HL-60 (cell line): ENCODE results near the gene RBM5.

Source experiments
- DNase-seq, 2 experiments: peaks; one replicate each; pipeline ENCODE4 v3.0.0-alpha.2; 2010 to 2020; ENCODE audit warnings: low read depth in 1 of 2, low spot score in 1 of 2
- H3K27ac ChIP-seq: fragments of 250-450 bp; sonication (Bioruptor Pico); replicated peaks from 2 replicates; pipeline ENCODE4 v1.5.1; 2020; ENCODE audit warnings: mild to moderate bottlenecking, moderate library complexity
- H3K27me3 ChIP-seq: fragments of 250-450 bp; sonication (Bioruptor Pico); 2 replicates; pipeline ENCODE4 v1.5.1; 2021; ENCODE audit warnings: mild to moderate bottlenecking, moderate library complexity; ENCODE audit not compliant: insufficient read depth, poor library complexity, severe bottlenecking
- H3K4me3 ChIP-seq: replicated peaks from 2 replicates; pipeline ENCODE4 v1.5.1; 2011; ENCODE audit warnings: mild to moderate bottlenecking, control low read depth, low read length; ENCODE audit not compliant: insufficient read depth
- GABPA ChIP-seq: IDR thresholded peaks from 2 replicates; pipeline ENCODE4 v1.6.1; 2012; ENCODE audit warnings: low read depth
- POLR2AphosphoS5 ChIP-seq: IDR thresholded peaks from 2 replicates; pipeline ENCODE4 v1.6.1; 2012; ENCODE audit warnings: low read depth
- SPI1 ChIP-seq: IDR thresholded peaks from 2 replicates; pipeline ENCODE4 v1.6.1; 2012; ENCODE audit warnings: low read depth, mild to moderate bottlenecking, borderline replicate concordance
- long read RNA-seq: library from polyadenylated mRNA; unstranded; transcript quantifications from one replicate; pipeline ENCODE4 v2.0.0, GENCODE V29; 2020
- TF ChIP-seq, protein P1 (sequence below): IDR thresholded peaks from one replicate; pipeline ENCODE4 v1.5.1; 2011; ENCODE audit warnings: low read length, control low read depth, inconsistent platforms; ENCODE audit not compliant: insufficient read depth
- TF ChIP-seq, protein P2 (sequence below): IDR thresholded peaks from 2 replicates; pipeline ENCODE4 v1.6.1; 2012; ENCODE audit warnings: low read depth; ENCODE audit not compliant: insufficient replicate concordance

Gene RBM5
- long read RNA-seq, transcript RBM5-201 (25 exons, 3,188 nt), result minor isoform, 54 of 247 reads
- long read RNA-seq, transcript RBM5-214 (5 exons, 2,716 nt), result major isoform, 95 of 247 reads
- long read RNA-seq, partial matches to known transcripts, result 45 of 247 reads
- long read RNA-seq, other reads (novel, unspliced or antisense), result 52 of 247 reads

DNA sequence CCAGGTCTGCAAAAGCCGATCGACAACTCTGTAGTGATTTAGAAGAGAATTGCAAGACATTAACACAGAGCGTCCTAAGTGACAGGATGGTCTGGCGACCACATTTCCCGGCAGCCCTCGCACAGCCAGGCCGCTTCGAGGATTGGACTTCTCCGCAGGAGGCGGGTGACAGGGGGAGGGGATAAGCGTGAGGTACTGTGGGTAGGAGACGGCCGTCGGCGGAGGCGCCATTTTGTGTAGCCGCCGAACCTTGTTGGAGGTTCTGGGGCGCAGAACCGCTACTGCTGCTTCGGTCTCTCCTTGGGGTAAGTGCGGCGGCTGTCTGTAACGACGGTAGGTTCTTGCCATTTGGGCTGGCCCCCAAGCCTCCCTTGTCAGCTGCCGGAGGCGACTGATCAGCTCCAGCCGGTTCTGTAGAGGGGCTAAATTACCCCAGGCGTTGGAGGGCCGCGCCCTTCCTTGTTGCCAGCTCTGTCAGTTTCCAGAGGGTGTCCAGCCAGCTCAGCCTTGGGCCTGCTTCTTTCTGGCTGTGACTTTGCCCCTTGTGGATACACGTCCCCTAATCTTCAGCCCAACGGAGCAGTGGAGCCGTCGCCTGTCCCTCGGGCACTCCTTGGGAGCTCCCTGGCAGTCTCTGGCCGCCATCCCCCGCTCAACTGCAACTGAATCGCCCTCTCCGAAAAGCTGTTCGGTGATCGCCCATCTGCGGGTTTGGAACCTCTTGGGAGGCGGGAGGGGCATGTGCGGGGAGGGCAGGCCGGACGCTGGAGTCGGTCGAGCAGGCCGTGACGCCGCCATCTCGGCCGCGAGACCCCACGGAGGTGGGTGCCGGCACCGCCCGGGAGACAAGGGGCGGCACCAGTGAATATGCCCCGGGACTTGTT lies at the start of gene RBM5:
RBM5 (plus strand) TSS at position 195 of the 884 bp plus-strand sequence. CDS start 1,516 bp downstream, outside the sequence.
- Histone ChIP-seq H3K27me3 (no peaks in the 10 kb centered on the region), H3K27ac (peak within 1 kb of the TSS; percentile 95)
- TF ChIP-seq POLR2AphosphoS5, result peak; percentile 80
- TF ChIP-seq, protein P1, sequence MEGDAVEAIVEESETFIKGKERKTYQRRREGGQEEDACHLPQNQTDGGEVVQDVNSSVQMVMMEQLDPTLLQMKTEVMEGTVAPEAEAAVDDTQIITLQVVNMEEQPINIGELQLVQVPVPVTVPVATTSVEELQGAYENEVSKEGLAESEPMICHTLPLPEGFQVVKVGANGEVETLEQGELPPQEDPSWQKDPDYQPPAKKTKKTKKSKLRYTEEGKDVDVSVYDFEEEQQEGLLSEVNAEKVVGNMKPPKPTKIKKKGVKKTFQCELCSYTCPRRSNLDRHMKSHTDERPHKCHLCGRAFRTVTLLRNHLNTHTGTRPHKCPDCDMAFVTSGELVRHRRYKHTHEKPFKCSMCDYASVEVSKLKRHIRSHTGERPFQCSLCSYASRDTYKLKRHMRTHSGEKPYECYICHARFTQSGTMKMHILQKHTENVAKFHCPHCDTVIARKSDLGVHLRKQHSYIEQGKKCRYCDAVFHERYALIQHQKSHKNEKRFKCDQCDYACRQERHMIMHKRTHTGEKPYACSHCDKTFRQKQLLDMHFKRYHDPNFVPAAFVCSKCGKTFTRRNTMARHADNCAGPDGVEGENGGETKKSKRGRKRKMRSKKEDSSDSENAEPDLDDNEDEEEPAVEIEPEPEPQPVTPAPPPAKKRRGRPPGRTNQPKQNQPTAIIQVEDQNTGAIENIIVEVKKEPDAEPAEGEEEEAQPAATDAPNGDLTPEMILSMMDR, result no peak
- TF ChIP-seq, protein P2, sequence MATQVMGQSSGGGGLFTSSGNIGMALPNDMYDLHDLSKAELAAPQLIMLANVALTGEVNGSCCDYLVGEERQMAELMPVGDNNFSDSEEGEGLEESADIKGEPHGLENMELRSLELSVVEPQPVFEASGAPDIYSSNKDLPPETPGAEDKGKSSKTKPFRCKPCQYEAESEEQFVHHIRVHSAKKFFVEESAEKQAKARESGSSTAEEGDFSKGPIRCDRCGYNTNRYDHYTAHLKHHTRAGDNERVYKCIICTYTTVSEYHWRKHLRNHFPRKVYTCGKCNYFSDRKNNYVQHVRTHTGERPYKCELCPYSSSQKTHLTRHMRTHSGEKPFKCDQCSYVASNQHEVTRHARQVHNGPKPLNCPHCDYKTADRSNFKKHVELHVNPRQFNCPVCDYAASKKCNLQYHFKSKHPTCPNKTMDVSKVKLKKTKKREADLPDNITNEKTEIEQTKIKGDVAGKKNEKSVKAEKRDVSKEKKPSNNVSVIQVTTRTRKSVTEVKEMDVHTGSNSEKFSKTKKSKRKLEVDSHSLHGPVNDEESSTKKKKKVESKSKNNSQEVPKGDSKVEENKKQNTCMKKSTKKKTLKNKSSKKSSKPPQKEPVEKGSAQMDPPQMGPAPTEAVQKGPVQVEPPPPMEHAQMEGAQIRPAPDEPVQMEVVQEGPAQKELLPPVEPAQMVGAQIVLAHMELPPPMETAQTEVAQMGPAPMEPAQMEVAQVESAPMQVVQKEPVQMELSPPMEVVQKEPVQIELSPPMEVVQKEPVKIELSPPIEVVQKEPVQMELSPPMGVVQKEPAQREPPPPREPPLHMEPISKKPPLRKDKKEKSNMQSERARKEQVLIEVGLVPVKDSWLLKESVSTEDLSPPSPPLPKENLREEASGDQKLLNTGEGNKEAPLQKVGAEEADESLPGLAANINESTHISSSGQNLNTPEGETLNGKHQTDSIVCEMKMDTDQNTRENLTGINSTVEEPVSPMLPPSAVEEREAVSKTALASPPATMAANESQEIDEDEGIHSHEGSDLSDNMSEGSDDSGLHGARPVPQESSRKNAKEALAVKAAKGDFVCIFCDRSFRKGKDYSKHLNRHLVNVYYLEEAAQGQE, result no peak

GRCh38 chr3:50044976-50045375 lies 43.7 kb upstream of the RBM5 start:
- H3K27ac ChIP-seq, result no peak overlapping the region
- H3K27me3 ChIP-seq, result no peaks in the 10 kb centered on the region
- no peak overlapping the region for H3K4me3 ChIP-seq
- no peak for DNase-seq
- TF ChIP-seq SPI1 (no peak), GABPA (no peak), POLR2AphosphoS5 (no peak)
- TF ChIP-seq, protein P2, result no peak
- TF ChIP-seq, protein P1, result no peak

More for the DNA sequence above, at the start of gene RBM5:
- peak within 1 kb of the TSS; percentile 76 for H3K4me3 ChIP-seq
- DNase-seq, result peak; percentile 80 to 97

- Histone ChIP-seq H3K27me3 (no peaks in the 10 kb centered on the region), H3K4me3 (no peak overlapping the region), H3K27ac (no peak overlapping the region)
- no peak for TF ChIP-seq GABPA
- TF ChIP-seq, protein P1, result no peak
- no peak for TF ChIP-seq POLR2AphosphoS5
- TF ChIP-seq, protein P2, result no peak
- no peak for TF ChIP-seq SPI1
- no peak for DNase-seq
Observed at GRCh38 chr3:50047426-50047825, 41.3 kb upstream of the RBM5 start.
